Colonic mucosa (tissue), 4 donors: ENCODE results near the gene SECISBP2. TPM values are rescaled to one million over a fixed set of nuclear protein-coding genes. Genes with fewer than 3 reads are reported as not detected.

Experiments
- DNase-seq: peaks from one replicate; pipeline ENCODE4 v3.0.0-alpha.2; 2020
- H3K27ac ChIP-seq: fragments of 200-600 bp; one replicate; pipeline ENCODE4 v1.8.0; 2021
- H3K27me3 ChIP-seq: fragments of 200-600 bp; one replicate; pipeline ENCODE4 v1.8.0; 2021
- H3K36me3 ChIP-seq: fragments of 200-600 bp; one replicate; pipeline ENCODE4 v1.8.0; 2021
- H3K4me1 ChIP-seq: fragments of 200-600 bp; one replicate; pipeline ENCODE4 v1.8.0; 2021; ENCODE audit warnings: mild to moderate bottlenecking
- H3K4me3 ChIP-seq: fragments of 200-600 bp; one replicate; pipeline ENCODE4 v1.8.0; 2021
- H3K9ac ChIP-seq, 2 donors: one replicate each; pipeline ENCODE4 v1.7.0; 2013; ENCODE audit warnings: control low read depth in 2 of 2, low read depth in 2 of 2, low read length in 2 of 2
- H3K9me3 ChIP-seq: fragments of 200-600 bp; one replicate; pipeline ENCODE4 v1.8.0; 2021
- CTCF ChIP-seq: fragments of 200-600 bp; IDR thresholded peaks from one replicate; pipeline ENCODE4 v1.8.0; 2022; ENCODE audit warnings: antibody characterized with exemption, mild to moderate bottlenecking
- intact Hi-C: fragments of 100-400 bp; cut with DNase I; formaldehyde crosslinking; loops from one replicate; pipeline ENCODE4 v1.14.1; 2022
- total RNA-seq, 2 donors: library from RNA; stranded (reverse); fragmentation: NEBNext Ultra II Directional in 1 of 2; extraction: Animal tissue kit (Norgen Biotek cat#: 25700) in 1 of 2; gene quantifications; one replicate each; pipeline ENCODE4 v1.2.1, GENCODE V29; 2021
- donor health status: healthy.
- donor health status: DM: no; HTN: no; CAD: no.
- donor health status: DM: no; HTN: no; CAD: no.

Gene SECISBP2
- total RNA-seq, 2 donors from 2014 or later, result 37.6 to 42.2 TPM

GRCh38 chr9:89390068-89390555 is 71.8 kb downstream of the SECISBP2 start:
- Histone ChIP-seq H3K4me3 (no peak overlapping the region), H3K27ac (no peak overlapping the region), H3K36me3 (no peaks in the 10 kb centered on the region), H3K4me1 (no peaks in the 10 kb centered on the region), H3K27me3 (no peaks in the 10 kb centered on the region), H3K9ac (no peak overlapping the region), H3K9me3 (no peaks in the 10 kb centered on the region)
- no peak for TF ChIP-seq CTCF
- DNase-seq, result no peak
- intact Hi-C loops, result no loop called here

GRCh38 chr9:89390578-89391116 is 72.3 kb downstream of the SECISBP2 start:
- DNase-seq, result no peak
- Histone ChIP-seq H3K4me1 (no peaks in the 10 kb centered on the region), H3K27ac (no peak overlapping the region), H3K4me3 (no peak overlapping the region), H3K27me3 (no peaks in the 10 kb centered on the region), H3K36me3 (no peaks in the 10 kb centered on the region), H3K9me3 (no peaks in the 10 kb centered on the region), H3K9ac (no peak overlapping the region)
- intact Hi-C loops, result no loop called here
- TF ChIP-seq CTCF, result no peak

- no peak for TF ChIP-seq CTCF
- no peaks in the 10 kb centered on the region for H3K4me1 ChIP-seq
- intact Hi-C loops, result no loop called here
- H3K9me3 ChIP-seq, result no peaks in the 10 kb centered on the region
- no peak overlapping the region for H3K9ac ChIP-seq
- no peak overlapping the region for H3K27ac ChIP-seq
- no peaks in the 10 kb centered on the region for H3K27me3 ChIP-seq
- H3K36me3 ChIP-seq, result no peaks in the 10 kb centered on the region
- DNase-seq, result no peak
- no peak overlapping the region for H3K4me3 ChIP-seq
These were observed 73.3 kb downstream of the SECISBP2 start for GRCh38 chr9:89391585-89391984.

GRCh38 chr9:89394412-89394811 is 76.1 kb downstream of the SECISBP2 start:
- no peak overlapping the region for H3K9ac ChIP-seq
- DNase-seq, result no peak
- no peak overlapping the region for H3K27ac ChIP-seq
- no peaks in the 10 kb centered on the region for H3K27me3 ChIP-seq
- H3K4me1 ChIP-seq, result no peaks in the 10 kb centered on the region
- H3K36me3 ChIP-seq, result no peaks in the 10 kb centered on the region
- no peaks in the 10 kb centered on the region for H3K9me3 ChIP-seq
- TF ChIP-seq CTCF, result no peak
- intact Hi-C loops, result no loop called here
- H3K4me3 ChIP-seq, result no peak overlapping the region

GRCh38 chr9:89395931-89396710 is 77.8 kb downstream of the SECISBP2 start:
- no peak for TF ChIP-seq CTCF
- intact Hi-C loops, result no loop called here
- Histone ChIP-seq H3K4me3 (no peak overlapping the region), H3K9ac (no peak overlapping the region), H3K27ac (no peak overlapping the region), H3K4me1 (no peaks in the 10 kb centered on the region), H3K27me3 (no peaks in the 10 kb centered on the region), H3K36me3 (no peaks in the 10 kb centered on the region), H3K9me3 (no peaks in the 10 kb centered on the region)
- DNase-seq, result no peak
